IPS-18c (cell line): ENCODE measurements around the gene YJEFN3.

Source experiments
- H3K4me3 ChIP-seq: 2 replicates; pipeline ENCODE4 v1.7.0; 2013; ENCODE audit warnings: low read depth, mild to moderate bottlenecking, low read length, moderate library complexity; ENCODE audit not compliant: insufficient read depth
- H3K9me3 ChIP-seq: one replicate; pipeline ENCODE4 v1.6.1; 2013; ENCODE audit warnings: mild to moderate bottlenecking, low read length, moderate library complexity; ENCODE audit not compliant: control insufficient read depth, insufficient read depth

YJEFN3 gene

GRCh38 chr19:19514215-19514657 lies 14.5 kb upstream of the YJEFN3 start:
- no peak overlapping the region for H3K4me3 ChIP-seq
- no peaks in the 10 kb centered on the region for H3K9me3 ChIP-seq

GRCh38 chr19:19514881-19515641 lies 13.7 kb upstream of the YJEFN3 start, which contains the start of gene TSSK6:
TSS of gene TSSK6 (minus strand) at chr19:19515548. CDS start at chr19:19515427, 121 bp downstream.
- H3K9me3 ChIP-seq, result no peaks in the 10 kb centered on the region
- H3K4me3 ChIP-seq, result peak within 1 kb of the TSS; percentile 87

- Histone ChIP-seq H3K4me3 (peak within 1 kb of the TSS; percentile 87), H3K9me3 (no peaks in the 10 kb centered on the region)
Observed at GRCh38 chr19:19515642-19516519, 12.8 kb upstream of the YJEFN3 start, which contains the start of gene NDUFA13. TSS of gene NDUFA13 (plus strand) at chr19:19516225. CDS start at chr19:19516239, 14 bp downstream.

- no peak overlapping the region for H3K4me3 ChIP-seq
- no peaks in the 10 kb centered on the region for H3K9me3 ChIP-seq
Observed at GRCh38 chr19:19517235-19517619, 11.5 kb upstream of the YJEFN3 start.

- Histone ChIP-seq H3K9me3 (no peaks in the 10 kb centered on the region), H3K4me3 (no peak overlapping the region)
Observed at GRCh38 chr19:19520989-19521388, 7.7 kb upstream of the YJEFN3 start.

- Histone ChIP-seq H3K4me3 (no peak overlapping the region), H3K9me3 (no peaks in the 10 kb centered on the region)
Observed at GRCh38 chr19:19523177-19523576, 5.5 kb upstream of the YJEFN3 start.

GRCh38 chr19:19524053-19524452 lies 4.7 kb upstream of the YJEFN3 start:
- no peaks in the 10 kb centered on the region for H3K9me3 ChIP-seq
- H3K4me3 ChIP-seq, result no peak overlapping the region

GRCh38 chr19:19525611-19526380 lies 2.9 kb upstream of the YJEFN3 start:
- Histone ChIP-seq H3K9me3 (no peaks in the 10 kb centered on the region), H3K4me3 (no peak overlapping the region)

GRCh38 chr19:19526581-19527370 lies 1.9 kb upstream of the YJEFN3 start:
- no peaks in the 10 kb centered on the region for H3K9me3 ChIP-seq
- H3K4me3 ChIP-seq, result no peak overlapping the region

- Histone ChIP-seq H3K4me3 (no peak overlapping the region), H3K9me3 (no peaks in the 10 kb centered on the region)
Observed at GRCh38 chr19:19527371-19527656, 1.4 kb upstream of the YJEFN3 start.

- Histone ChIP-seq H3K9me3 (no peaks in the 10 kb centered on the region), H3K4me3 (no peak overlapping the region)
Observed at GRCh38 chr19:19527674-19528625, 761 bp upstream of the YJEFN3 start.

- H3K4me3 ChIP-seq, result no peak overlapping the region
Observed at GRCh38 chr19:19529783-19530422, 1.2 kb downstream of the YJEFN3 start.

GRCh38 chr19:19530423-19530804 lies 1.7 kb downstream of the YJEFN3 start:
- H3K9me3 ChIP-seq, result no peaks in the 10 kb centered on the region
- H3K4me3 ChIP-seq, result no peak overlapping the region

More at GRCh38 chr19:19529783-19530422, 1.2 kb downstream of the YJEFN3 start:
- H3K9me3 ChIP-seq, result no peaks in the 10 kb centered on the region

- H3K4me3 ChIP-seq, result no peak overlapping the region
- H3K9me3 ChIP-seq, result no peaks in the 10 kb centered on the region
Observed at GRCh38 chr19:19530889-19531288, 2.2 kb downstream of the YJEFN3 start.

GRCh38 chr19:19531951-19532805 lies 3.5 kb downstream of the YJEFN3 start:
- Histone ChIP-seq H3K9me3 (no peaks in the 10 kb centered on the region), H3K4me3 (no peak overlapping the region)
